ENCODE results near the gene MYOM3. TPM values are rescaled to one million over a fixed set of nuclear protein-coding genes. Genes with fewer than 3 reads are reported as not detected.

Gene MYOM3
- total and polyA plus RNA-seq, 2 of the 13 experiments (the other 11 are each of a cell fraction or from before 2014, with no cell fraction given): 5.8 to 15.3 TPM

DNA sequence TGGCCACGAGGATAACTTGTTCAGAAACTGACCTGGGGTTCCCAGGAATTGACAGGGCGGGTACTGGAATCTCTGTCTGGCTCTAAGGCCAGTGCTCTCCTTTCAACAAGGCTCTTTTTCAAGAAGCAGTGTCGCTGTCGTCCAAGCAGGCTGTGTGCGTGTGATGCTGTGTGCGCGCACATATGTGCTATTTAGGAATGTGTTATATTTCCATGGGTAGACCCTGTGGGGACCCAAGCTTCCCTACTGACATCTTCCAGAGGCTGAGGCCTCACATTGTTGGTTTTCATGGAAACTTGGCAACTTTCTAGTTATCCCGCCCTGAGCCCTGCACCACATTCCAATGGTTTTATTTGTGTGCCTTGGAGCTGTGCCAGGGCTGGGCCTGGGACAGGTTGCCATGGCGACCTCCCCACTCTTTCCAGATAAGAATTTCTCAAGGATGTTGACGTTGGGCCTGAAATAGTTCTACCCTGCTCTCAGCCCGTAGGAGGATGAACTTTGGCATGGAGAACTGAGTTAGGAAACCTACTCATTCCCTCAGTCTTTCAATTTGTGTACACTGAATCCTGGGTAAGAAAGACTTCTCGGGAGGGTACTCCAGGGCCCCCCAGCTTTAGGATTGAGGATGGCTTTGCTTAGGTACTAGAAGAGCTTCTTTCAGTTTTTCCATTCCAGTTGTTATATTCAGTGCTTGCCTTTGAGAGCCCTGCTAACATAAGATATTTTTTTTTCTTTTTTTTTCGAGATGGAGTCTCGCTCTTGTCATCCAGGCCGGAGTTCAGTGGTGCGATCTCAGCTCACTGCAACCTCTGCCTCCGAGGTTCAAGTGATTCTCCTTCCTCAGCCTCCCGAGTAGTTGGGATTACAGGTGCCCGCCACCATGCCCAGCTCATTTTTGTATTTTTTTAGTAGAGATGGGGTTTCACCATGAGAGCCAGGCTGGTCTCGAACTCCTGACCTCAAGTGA, 93.0 kb downstream of the MYOM3 start (continued):
- TF ChIP-seq, protein P1, sequence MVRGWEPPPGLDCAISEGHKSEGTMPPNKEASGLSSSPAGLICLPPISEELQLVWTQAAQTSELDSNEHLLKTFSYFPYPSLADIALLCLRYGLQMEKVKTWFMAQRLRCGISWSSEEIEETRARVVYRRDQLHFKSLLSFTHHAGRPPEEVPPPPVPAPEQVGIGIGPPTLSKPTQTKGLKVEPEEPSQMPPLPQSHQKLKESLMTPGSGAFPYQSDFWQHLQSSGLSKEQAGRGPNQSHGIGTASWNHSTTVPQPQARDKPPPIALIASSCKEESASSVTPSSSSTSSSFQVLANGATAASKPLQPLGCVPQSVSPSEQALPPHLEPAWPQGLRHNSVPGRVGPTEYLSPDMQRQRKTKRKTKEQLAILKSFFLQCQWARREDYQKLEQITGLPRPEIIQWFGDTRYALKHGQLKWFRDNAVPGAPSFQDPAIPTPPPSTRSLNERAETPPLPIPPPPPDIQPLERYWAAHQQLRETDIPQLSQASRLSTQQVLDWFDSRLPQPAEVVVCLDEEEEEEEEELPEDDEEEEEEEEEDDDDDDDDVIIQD (CRISPR knock-in tag; IDR thresholded peaks at IDR 0.05; ENCODE audit: low read depth): no peak
- TF ChIP-seq ZNF775 (CRISPR knock-in tag; IDR thresholded peaks at IDR 0.05; ENCODE audit: borderline replicate concordance): no peak
- TF ChIP-seq REXO4 (CRISPR knock-in tag; IDR thresholded peaks at IDR 0.05; ENCODE audit: borderline replicate concordance): no peak
- TF ChIP-seq CBX1 (IDR thresholded peaks at IDR 0.05; ENCODE audit: low read depth): no peak
- TF ChIP-seq, protein P2, sequence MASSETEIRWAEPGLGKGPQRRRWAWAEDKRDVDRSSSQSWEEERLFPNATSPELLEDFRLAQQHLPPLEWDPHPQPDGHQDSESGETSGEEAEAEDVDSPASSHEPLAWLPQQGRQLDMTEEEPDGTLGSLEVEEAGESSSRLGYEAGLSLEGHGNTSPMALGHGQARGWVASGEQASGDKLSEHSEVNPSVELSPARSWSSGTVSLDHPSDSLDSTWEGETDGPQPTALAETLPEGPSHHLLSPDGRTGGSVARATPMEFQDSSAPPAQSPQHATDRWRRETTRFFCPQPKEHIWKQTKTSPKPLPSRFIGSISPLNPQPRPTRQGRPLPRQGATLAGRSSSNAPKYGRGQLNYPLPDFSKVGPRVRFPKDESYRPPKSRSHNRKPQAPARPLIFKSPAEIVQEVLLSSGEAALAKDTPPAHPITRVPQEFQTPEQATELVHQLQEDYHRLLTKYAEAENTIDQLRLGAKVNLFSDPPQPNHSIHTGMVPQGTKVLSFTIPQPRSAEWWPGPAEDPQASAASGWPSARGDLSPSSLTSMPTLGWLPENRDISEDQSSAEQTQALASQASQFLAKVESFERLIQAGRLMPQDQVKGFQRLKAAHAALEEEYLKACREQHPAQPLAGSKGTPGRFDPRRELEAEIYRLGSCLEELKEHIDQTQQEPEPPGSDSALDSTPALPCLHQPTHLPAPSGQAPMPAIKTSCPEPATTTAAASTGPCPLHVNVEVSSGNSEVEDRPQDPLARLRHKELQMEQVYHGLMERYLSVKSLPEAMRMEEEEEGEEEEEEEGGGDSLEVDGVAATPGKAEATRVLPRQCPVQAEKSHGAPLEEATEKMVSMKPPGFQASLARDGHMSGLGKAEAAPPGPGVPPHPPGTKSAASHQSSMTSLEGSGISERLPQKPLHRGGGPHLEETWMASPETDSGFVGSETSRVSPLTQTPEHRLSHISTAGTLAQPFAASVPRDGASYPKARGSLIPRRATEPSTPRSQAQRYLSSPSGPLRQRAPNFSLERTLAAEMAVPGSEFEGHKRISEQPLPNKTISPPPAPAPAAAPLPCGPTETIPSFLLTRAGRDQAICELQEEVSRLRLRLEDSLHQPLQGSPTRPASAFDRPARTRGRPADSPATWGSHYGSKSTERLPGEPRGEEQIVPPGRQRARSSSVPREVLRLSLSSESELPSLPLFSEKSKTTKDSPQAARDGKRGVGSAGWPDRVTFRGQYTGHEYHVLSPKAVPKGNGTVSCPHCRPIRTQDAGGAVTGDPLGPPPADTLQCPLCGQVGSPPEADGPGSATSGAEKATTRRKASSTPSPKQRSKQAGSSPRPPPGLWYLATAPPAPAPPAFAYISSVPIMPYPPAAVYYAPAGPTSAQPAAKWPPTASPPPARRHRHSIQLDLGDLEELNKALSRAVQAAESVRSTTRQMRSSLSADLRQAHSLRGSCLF (CRISPR knock-in tag; IDR thresholded peaks at IDR 0.05; ENCODE audit: borderline replicate concordance): no peak
- TF ChIP-seq RCOR2 (CRISPR knock-in tag; IDR thresholded peaks at IDR 0.05): peak; percentile 54; the same call in 1 of the 2 replicates
- TF ChIP-seq IKZF4 (CRISPR knock-in tag; IDR thresholded peaks at IDR 0.05; ENCODE audit: borderline replicate concordance, low read depth, not compliant biosample characterization): no peak
- TF ChIP-seq JARID2 (CRISPR knock-in tag; IDR thresholded peaks at IDR 0.05; ENCODE audit: insufficient replicate concordance): peak; percentile 69
- TF ChIP-seq KLF12 (CRISPR knock-in tag; IDR thresholded peaks at IDR 0.05; ENCODE audit: borderline replicate concordance): no peak
- TF ChIP-seq KLF15 (CRISPR knock-in tag; IDR thresholded peaks at IDR 0.05; ENCODE audit: borderline replicate concordance): no peak
- 0 out of 2 replicates have a peak, but pooled peaks have one; percentile 55 for TF ChIP-seq ARNT2 (CRISPR knock-in tag; IDR thresholded peaks at IDR 0.05; ENCODE audit: low read depth)
- TF ChIP-seq RNF2 (conservative IDR thresholded peaks at IDR 0.05; ENCODE audit: low read depth): no peak
- peak; percentile 51; the same call in 1 of the 2 replicates for TF ChIP-seq ZNF788 (CRISPR knock-in tag; IDR thresholded peaks at IDR 0.05; ENCODE audit: borderline replicate concordance)
- no peak for TF ChIP-seq E2F5 (CRISPR knock-in tag; conservative IDR thresholded peaks at IDR 0.05)
- TF ChIP-seq ZSCAN12 (CRISPR knock-in tag; IDR thresholded peaks at IDR 0.05): no peak
- TF ChIP-seq TOPORS (CRISPR knock-in tag; IDR thresholded peaks at IDR 0.05): 0 out of 2 replicates have a peak, but pooled peaks have one; percentile 33
- no peak for TF ChIP-seq ZNF703 (CRISPR knock-in tag; IDR thresholded peaks at IDR 0.05; ENCODE audit: borderline replicate concordance)

Data from HepG2 (cell line).